COR-L47 (cell line): ENCODE results near the gene SLC30A3.

Experiments used
- DNase-seq: peaks from one replicate; lab custom pipeline; 2025; lab: John Stamatoyannopoulos, UW

Gene SLC30A3

DNA sequence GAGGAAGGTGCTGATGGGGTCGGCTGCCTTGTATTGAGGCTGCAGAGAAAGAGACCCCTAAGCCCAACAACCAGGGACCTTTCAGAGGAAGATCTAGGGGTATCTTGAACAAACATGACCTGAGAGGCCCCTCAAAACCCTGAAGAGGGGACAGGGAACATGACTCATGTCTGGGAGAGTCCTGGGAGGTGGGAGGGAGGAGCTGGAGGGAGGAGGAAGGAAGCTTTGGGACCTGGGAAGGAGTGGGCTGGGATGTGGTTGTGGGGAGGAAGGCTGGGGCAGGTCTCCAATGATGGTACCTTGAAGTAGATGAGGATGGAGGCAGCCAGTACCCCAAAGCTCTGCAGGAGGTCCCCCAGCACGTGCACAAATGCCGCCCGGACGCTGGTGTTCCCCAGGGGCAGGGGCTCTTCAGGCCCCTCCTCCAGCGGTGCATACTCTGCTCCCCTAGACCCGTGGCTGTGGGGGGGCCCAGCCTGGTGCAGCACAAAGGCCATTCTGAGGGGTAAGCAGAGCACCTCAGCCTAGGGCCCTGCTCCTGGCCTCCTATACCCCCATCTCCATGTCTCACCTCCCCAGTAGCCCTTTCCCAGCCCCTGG is 5.9 kb downstream of the SLC30A3 start:
- DNase-seq, result no peak

DNA sequence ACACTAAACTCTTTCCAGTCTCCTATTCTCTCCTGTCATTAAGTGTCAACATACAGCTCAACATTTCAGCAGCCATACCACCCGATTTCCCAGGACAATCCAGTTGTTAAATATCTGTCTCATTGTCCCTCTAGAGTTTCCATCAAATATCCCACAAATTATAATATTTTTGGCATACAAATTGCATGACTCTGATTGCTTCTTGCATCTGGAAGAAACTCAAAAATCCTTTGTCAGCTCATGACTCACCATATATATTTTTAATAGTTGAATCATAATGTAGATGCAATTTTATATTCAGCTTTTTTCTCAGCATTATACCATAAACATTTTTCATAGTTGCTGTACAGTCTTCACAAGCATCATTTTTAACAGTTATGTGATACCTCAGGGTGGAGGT is 7.2 kb downstream of the SLC30A3 start:
- DNase-seq, result no peak

- no peak for DNase-seq
Measured at GRCh38 chr2:27255187-27255586, 7.7 kb downstream of the SLC30A3 start.

- DNase-seq, result no peak
Measured at GRCh38 chr2:27251766-27252165, 11.1 kb downstream of the SLC30A3 start.

DNA sequence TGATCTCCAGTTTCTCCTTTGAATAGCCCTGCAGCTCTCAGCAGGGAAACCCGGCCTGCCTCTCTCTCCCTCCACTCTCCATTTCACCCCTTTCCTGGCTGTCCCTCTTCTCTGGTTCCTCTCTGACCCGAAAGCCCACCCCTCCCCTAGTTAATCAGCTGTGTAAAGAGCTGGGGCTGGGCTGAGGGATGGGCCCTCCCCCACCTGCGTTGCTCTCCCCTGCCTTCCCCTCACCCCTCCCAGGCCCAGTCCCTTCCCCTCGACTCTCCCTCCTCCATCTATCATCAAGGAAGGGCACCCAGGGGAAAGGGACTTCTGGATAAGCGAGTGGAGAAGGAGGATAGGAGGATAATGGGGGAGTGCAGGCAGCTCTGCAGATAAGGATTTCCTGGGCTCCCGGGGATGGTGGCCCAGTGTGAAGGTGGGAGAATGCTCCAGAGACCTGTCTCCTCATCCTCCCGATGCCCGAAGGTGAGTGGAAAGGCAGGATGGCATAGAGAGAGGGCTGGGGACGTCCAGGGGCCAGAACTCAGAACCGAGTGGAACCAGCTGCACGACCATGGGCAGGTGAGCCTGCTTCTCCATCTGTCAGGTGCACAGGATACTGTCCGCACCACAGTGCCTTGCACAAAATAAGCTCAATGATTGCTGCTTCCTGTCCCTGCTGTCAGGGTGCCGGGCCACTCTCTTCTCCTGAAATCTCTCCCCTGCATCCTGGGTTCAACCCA is 12.0 kb downstream of the SLC30A3 start:
- no peak for DNase-seq

GRCh38 chr2:27249891-27250651 is 12.8 kb downstream of the SLC30A3 start:
- DNase-seq, result peak; percentile 31

GRCh38 chr2:27249159-27249890 is 13.5 kb downstream of the SLC30A3 start:
- DNase-seq, result no peak

DNA sequence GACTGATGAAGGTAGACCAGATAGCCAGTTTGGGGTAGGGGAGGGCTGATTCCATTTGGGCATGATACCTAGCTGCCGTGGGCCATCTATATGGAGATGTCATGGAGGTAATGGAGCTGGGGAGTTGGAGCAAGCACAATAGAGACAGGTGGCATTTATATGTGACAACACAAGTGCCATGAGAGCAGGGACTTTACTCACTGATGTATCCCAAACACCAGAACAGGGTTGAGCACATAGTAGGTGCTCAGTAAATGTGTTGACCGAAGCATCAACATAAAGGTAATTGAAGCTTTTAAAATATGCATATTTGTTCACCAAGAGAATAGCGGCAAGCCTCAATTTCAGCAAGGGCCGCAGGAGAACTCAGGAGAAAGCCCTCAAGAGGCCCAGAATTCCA is 15.0 kb downstream of the SLC30A3 start:
- DNase-seq, result no peak

DNA sequence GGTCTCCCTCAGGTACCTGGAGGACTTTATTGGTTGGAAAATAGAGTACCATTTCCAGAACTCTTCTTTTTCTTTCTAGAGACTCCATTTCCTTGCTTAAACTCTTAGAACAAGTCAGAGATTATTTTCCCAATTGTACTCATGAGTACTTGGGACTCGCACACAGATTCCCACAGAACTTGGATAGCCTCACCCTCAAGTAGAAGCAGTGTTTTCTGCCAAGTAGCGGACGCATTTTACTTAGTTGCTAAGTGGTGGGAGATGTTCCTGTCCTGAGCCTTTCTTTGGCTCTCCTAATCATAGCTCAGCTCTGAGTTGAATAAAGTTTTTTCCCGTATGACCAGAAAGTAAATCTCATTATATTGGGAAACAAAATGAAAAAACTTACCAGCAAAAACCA is 17.2 kb downstream of the SLC30A3 start:
- no peak for DNase-seq

DNA sequence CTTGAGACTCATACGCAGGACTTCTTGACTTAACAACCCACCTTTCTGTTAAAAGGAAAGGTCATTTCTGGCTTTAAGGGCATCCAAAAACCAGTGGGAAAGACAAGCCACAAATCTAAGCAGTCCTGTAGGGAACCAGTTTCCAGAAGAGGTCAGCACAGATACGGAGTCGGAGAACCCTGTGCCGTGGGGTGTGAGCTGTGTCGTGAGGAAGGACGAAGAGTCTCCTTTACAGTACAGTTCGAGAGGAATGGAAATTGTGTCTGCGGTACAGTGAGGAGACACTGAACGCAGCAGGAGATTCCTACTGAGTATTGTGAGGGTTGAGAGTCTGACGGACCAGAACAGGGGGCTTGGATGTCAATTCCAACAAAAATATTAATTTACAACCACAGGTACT is 17.7 kb downstream of the SLC30A3 start:
- no peak for DNase-seq

DNA sequence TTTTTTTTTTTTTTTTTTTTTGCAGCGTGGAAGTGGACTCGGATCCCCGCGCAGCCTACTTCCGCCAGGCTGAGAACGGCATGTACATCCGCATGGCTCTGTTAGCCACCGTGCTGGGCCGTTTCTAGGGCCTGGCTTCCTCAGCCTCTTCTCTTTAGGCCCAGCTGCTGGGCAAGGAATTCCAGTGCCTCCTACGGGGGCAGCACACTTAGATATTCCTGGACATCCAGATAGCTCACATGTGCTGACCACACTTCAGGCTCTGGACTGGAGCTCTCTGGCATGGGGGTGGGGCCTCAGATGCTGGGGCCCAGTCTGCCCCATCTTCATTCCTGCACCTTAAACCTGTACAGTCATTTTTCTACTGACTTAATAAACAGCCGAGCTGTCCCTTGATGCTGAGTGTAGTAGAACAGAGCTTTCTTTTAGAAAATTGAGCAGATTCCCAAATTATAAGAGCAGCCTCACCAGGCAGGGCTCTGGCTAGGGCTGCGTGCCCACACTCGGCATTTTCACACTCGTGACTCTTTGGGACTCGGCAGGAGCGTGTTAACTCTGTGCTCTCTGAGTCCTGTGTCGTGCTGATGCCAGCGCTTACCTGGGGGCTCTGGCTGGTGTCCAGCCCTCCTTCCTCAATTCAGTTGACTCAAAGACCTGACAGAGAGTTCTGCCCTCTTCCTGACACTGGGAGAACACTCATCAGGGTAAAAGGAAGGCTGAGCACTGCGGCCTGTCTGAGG is 19.3 kb downstream of the SLC30A3 start:
- DNase-seq, result no peak

GRCh38 chr2:27242614-27242951 is 20.3 kb downstream of the SLC30A3 start:
- DNase-seq, result no peak

DNA sequence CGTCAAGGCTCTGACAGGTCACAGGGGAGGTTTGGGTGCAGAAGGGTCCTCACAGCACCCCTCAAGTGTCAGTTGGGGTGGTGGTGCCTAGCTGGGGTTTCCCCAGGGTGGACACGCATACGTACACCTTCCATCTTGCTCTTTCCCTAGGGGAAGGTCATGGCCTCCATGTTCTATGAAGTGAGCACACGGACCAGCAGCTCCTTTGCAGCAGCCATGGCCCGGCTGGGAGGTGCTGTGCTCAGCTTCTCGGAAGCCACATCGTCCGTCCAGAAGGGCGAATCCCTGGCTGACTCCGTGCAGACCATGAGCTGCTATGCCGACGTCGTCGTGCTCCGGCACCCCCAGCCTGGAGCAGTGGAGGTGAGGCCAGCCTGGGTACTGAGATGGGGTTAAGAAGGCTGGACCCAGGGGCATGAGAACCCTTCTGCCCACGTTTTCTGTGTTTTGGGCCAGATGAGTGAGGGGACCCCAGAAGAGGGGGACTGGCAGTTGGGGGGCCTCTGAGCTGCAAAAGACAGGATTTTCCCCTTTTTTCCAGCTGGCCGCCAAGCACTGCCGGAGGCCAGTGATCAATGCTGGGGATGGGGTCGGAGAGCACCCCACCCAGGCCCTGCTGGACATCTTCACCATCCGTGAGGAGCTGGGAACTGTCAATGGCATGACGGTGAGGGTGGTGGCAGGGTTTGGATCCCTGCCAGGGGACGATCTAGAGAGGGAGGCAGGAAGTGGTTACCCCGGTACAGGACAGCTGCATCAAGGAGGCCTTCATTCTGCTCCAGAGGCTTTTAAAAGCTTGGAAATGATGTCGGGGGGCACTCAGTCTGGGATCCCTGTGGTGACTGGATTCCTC is 20.9 kb downstream of the SLC30A3 start:
- DNase-seq, result no peak

GRCh38 chr2:27240406-27240805 is 22.4 kb downstream of the SLC30A3 start:
- DNase-seq, result no peak

DNA sequence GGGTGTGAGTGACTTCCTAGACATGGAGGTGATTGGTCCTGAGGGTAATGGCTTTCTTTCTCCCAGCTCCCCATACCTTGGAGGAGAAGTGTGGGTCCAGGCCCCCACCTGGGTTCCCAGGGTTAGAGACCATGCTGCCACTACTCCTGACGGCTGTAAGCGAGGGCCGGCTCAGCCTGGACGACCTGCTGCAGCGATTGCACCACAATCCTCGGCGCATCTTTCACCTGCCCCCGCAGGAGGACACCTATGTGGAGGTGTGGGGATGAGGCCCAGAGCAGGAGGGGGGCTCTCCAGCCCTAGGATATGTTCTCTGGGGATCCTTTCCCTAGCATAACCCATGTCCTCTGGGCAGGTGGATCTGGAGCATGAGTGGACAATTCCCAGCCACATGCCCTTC is 23.9 kb downstream of the SLC30A3 start:
- no peak for DNase-seq

DNA sequence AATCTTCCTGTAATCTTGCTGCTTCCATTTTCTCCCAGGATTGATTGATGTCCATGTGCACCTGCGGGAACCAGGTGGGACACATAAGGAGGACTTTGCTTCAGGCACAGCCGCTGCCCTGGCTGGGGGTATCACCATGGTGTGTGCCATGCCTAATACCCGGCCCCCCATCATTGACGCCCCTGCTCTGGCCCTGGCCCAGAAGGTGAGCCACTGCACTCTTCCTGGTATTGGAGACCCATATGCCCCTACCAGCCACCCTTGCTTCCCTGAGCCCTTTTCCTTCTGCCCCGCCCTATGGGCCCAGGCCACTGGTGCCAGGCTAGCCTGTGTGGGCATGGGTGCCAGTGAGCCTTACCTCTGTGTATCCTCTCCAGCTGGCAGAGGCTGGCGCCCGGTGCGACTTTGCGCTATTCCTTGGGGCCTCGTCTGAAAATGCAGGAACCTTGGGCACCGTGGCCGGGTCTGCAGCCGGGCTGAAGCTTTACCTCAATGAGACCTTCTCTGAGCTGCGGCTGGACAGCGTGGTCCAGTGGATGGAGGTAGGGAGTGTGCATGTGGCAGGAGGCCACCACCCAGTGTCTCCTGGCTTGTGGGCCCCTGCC is 25.4 kb downstream of the SLC30A3 start:
- DNase-seq, result no peak

- DNase-seq, result no peak
Measured at GRCh38 chr2:27236626-27237025, 26.2 kb downstream of the SLC30A3 start.

DNA sequence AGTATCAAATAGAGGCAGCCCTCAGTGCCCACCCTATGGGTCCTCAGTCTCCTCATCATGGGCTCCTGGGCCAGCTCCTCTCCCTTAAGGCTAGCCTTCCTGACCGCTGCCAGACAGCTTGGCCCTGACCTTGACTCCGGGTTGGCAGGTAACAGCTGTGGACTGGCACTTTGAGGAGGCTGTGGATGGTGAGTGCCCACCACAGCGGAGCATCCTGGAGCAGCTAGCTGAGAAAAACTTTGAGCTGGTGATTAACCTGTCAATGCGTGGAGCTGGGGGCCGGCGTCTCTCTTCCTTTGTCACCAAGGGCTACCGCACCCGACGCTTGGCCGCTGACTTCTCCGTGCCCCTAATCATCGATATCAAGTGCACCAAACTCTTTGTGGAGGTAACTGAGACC is 26.7 kb downstream of the SLC30A3 start:
- no peak for DNase-seq

DNA sequence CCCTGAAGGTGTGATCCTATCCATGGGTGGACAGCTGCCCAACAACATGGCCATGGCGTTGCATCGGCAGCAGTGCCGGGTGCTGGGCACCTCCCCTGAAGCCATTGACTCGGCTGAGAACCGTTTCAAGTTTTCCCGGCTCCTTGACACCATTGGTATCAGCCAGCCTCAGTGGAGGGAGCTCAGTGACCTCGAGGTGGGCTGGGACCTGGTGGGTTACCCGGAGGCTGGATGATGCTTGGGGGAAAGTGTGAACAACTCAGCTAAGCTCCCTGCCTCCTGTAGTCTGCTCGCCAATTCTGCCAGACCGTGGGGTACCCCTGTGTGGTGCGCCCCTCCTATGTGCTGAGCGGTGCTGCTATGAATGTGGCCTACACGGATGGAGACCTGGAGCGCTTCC is 29.5 kb downstream of the SLC30A3 start:
- DNase-seq, result no peak

GRCh38 chr2:27231921-27232320 is 30.9 kb downstream of the SLC30A3 start:
- DNase-seq, result no peak

- no peak for DNase-seq
Measured at GRCh38 chr2:27227501-27227900, 35.3 kb downstream of the SLC30A3 start.
